Activated T-helper 1 cell treated with anti-CD3 and anti-CD28 coated beads, Interleukin-12 subunit alpha, Interleukin-12 subunit beta, Interleukin-2, Interleukin-4 antibody, amounts not matched to agents 30 ng/mL and 10 ng/mL and 1 ng/mL, durations not matched to agents 14 hours and 24 hours and 36 hours (primary cell): Measurements from ENCODE around the gene AVPR2. TPM values are rescaled to one million over a fixed set of nuclear protein-coding genes. Genes with fewer than 3 reads are reported as not detected.

Experiments
- DNase-seq: peaks from one replicate; pipeline ENCODE4 v3.0.0; 2021; ENCODE audit warnings: low spot score
- H3K27ac Mint-ChIP-seq: one replicate; pipeline ENCODE4 v1.8.0; 2021; ENCODE audit warnings: mild to moderate bottlenecking, mixed read lengths
- H3K27me3 Mint-ChIP-seq: one replicate; pipeline ENCODE4 v1.8.0; 2022; ENCODE audit warnings: mild to moderate bottlenecking, moderate library complexity, mixed read lengths; ENCODE audit not compliant: insufficient read depth
- H3K36me3 Mint-ChIP-seq: one replicate; pipeline ENCODE4 v1.8.0; 2021; ENCODE audit warnings: low read depth, mixed read lengths
- H3K4me1 Mint-ChIP-seq: one replicate; pipeline ENCODE4 v1.8.0; 2021; ENCODE audit warnings: low read depth, mixed read lengths
- H3K4me3 Mint-ChIP-seq: one replicate; pipeline ENCODE4 v1.8.0; 2021; ENCODE audit warnings: mild to moderate bottlenecking, moderate library complexity, mixed read lengths
- H3K9me3 Mint-ChIP-seq: one replicate; pipeline ENCODE4 v1.8.0; 2021; ENCODE audit warnings: mixed read lengths
- intact Hi-C: fragments of 100-400 bp; cut with micrococcal nuclease; formaldehyde crosslinking; loops from one replicate; pipeline ENCODE4 v1.15.1; 2024
- total RNA-seq: library from RNA; stranded (reverse); gene quantifications from 2 replicates; pipeline ENCODE4 v1.2.3, GENCODE V29; 2022

Gene AVPR2
- total RNA-seq, 1 donor from 2014 or later, result not detected

DNA sequence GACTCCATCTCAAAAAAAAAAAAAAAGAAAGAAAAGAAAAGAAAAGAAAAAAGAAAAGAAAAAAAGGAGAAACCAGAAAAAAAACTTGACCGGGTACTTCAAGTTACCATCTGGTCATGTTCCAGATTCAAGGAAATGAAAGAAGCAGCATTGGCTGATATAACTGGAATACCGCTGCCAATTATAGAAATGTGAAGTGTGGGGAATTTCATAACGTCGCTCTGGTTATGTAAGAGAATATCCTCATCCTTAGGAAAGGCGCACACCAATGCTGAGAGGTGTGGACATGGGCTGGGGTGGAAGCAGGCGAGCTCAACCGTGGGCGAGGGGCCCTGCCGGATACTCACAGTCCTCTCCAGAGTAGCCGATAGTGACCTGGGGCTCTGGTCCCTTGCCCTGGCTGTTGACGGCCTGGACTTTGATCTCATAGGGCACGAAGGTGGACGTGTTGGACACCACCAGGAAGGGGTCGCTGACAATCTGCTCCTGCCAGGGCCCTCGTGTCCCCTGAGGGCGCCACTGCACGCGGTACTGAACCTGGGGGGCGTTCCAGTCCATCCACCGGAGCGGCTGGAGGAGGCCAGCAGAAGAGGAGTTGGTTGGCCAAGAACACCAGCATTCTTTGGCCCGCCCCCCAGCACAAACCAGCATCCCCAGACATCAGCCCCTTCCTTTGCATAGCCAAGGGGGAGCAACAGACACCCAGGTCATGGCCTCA, 38.0 kb upstream of the AVPR2 start:
- Mint-ChIP-seq H3K36me3 (no peaks in the 10 kb centered on the region), H3K27me3 (no peaks in the 10 kb centered on the region), H3K4me1 (no peaks in the 10 kb centered on the region), H3K9me3 (no peaks in the 10 kb centered on the region), H3K27ac (no peak overlapping the region), H3K4me3 (no peak overlapping the region)
- DNase-seq, result no peak
- intact Hi-C loops, result no loop called here

DNA sequence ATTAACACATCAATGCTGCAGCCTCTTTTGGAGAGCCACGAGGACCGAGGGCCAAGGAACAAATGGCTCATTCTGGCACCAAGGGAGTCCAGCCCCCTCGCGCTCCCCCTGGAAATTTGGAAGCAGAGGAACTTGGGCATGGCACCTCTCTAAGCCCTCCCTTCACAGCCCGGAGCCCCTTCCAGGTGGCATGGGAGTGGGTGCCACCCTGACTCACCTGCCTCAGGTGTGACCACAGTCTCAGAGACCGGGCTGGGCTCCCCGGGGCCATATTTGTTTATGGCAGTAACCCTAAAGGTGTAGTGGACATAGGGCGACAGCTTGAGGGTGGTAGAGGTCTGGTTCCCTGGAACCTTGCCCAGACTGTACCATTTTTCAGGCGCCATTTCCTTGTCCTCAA, 37.3 kb upstream of the AVPR2 start:
- Mint-ChIP-seq H3K4me3 (no peak overlapping the region), H3K27me3 (no peaks in the 10 kb centered on the region), H3K27ac (no peak overlapping the region), H3K4me1 (no peaks in the 10 kb centered on the region), H3K9me3 (no peaks in the 10 kb centered on the region), H3K36me3 (no peaks in the 10 kb centered on the region)
- intact Hi-C loops, result no loop called here
- DNase-seq, result no peak

DNA sequence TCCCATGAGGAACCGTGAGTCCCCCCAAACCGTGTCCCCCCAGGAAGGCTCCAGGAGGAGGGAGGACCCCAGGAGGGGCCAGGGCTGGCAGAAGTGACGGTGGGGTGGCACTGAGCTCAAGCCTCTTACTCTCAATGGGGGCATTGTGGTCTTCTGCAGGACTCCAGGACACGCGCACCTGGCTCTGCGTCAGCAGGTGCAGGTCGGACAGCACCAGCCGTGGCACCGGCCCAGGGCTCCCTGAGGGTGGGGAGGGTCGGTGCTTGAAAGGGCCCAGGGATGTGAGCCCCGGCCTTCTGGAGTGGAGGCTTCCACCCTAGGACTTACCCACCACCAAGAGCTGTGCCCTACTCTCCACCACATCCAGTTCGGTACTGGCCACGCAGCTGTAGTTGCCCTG, 36.8 kb upstream of the AVPR2 start:
- DNase-seq, result no peak
- intact Hi-C loops, result no loop called here
- Mint-ChIP-seq H3K4me1 (no peaks in the 10 kb centered on the region), H3K4me3 (no peak overlapping the region), H3K36me3 (no peaks in the 10 kb centered on the region), H3K27me3 (no peaks in the 10 kb centered on the region), H3K27ac (no peak overlapping the region), H3K9me3 (no peaks in the 10 kb centered on the region)

DNA sequence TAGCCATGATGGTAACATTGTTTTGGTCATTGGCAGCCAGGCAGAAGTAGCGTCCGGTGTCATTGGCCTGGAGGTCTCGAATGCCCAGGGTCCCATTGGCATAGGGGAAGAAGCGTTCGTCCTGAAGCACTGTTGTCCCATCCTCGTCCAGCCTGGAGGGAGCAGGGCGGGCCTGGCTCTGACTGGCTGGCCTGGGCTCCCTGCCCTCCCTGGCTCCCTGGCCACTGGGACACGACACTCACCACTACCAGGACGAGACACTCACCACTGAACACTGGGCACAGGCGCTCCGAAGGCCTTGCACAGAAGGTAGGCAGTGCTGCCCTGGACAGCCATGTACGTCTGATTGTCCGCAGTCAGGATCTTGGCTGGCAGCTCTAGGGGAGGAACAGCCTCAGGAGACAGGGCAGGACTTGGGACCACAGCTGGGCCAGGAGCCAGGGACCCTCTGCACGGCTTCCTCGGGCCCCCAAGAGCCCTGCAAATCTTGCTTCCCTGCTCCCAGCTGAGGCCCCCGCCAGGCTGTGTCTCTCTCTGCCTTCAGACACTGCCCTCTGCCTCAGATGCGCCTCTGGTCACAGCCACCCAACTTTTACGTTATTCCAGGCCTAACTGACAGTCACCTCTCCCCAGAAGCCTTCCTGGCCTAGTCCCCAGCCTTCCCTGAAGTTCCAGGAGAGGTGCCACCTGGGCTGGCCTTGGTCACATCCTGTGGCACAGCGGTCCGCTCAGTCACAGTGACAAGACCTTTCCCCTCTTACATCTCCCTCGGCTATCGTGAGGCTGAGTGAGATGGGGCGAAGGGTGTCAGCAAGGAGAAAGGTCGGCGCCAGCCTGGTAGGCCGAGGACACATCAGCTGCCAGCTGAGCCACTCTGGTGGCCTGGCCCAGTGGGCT, 35.6 kb upstream of the AVPR2 start:
- DNase-seq, result no peak
- intact Hi-C loops, result no loop called here
- no peaks in the 10 kb centered on the region for H3K9me3 Mint-ChIP-seq
- H3K4me1 Mint-ChIP-seq, result no peaks in the 10 kb centered on the region
- H3K27ac Mint-ChIP-seq, result no peak overlapping the region
- H3K27me3 Mint-ChIP-seq, result no peaks in the 10 kb centered on the region
- no peaks in the 10 kb centered on the region for H3K36me3 Mint-ChIP-seq
- no peak overlapping the region for H3K4me3 Mint-ChIP-seq

DNA sequence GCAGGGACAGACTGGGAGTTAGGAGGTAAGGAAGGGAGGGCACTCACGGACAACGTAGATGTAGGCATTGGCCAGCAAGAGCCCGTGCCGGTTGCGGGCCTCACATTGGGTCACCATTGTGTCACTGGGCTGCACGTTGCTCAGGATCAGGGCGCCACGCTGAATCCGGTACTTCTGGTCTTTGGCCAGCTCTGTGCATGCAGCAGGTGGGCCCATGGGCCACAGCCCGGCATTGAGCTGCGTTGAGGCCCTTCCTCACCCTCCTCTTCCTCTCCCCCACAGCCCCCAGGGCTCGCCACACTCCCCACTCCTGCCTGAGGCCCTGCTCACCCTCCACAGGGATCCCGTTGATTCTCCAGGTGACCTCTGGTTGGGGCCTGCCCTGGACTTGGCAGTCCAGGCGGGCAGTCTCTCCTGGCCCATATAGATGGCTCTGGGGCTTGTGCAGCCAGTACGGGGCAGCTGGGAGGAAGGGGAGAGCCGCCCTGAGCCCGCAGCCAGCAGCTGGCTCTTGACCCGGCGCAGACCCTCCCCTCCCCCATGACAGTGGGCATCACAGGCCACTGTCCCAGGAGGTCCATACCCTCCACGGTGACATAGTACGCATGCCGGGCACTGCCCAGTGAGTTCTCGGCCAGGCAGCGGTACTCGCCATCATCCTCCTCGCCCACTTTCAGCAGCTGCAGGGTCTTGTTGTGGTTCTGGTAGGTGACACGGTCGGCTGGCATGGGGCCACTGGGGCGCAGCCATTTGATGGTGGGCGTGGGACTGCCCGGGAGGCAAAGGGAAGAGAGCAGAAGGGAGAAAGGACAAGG, 34.8 kb upstream of the AVPR2 start:
- DNase-seq, result no peak
- Mint-ChIP-seq H3K27me3 (peaks cover 2% of the 10 kb centered on the region), H3K4me1 (no peaks in the 10 kb centered on the region), H3K9me3 (no peaks in the 10 kb centered on the region), H3K36me3 (no peaks in the 10 kb centered on the region), H3K4me3 (no peak overlapping the region), H3K27ac (no peak overlapping the region)
- intact Hi-C loops, result no loop called here

DNA sequence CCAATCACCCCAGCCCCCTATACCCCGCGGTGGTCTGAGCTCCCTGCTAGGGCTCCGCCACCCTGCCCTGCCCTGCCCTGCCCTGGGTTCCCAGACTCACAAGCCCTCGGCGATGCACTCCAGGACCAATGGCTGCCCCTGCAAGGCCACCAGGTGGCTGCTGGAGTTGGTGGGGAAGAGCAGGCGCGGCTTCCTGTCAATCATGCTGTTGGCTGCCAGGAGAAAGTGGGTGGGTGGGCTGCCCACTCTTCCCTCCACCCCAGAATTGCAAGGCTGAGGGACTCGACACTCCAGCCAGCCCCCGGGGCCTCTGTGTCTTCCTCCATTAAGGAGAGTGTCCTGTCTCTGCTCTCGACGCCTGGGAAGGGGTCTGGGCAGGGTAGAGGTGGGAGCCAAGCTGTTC, 34.2 kb upstream of the AVPR2 start:
- H3K27ac Mint-ChIP-seq, result no peak overlapping the region
- peaks cover 2% of the 10 kb centered on the region for H3K27me3 Mint-ChIP-seq
- H3K36me3 Mint-ChIP-seq, result no peaks in the 10 kb centered on the region
- intact Hi-C loops, result no loop called here
- no peak for DNase-seq
- no peak overlapping the region for H3K4me3 Mint-ChIP-seq
- no peaks in the 10 kb centered on the region for H3K9me3 Mint-ChIP-seq
- no peaks in the 10 kb centered on the region for H3K4me1 Mint-ChIP-seq

DNA sequence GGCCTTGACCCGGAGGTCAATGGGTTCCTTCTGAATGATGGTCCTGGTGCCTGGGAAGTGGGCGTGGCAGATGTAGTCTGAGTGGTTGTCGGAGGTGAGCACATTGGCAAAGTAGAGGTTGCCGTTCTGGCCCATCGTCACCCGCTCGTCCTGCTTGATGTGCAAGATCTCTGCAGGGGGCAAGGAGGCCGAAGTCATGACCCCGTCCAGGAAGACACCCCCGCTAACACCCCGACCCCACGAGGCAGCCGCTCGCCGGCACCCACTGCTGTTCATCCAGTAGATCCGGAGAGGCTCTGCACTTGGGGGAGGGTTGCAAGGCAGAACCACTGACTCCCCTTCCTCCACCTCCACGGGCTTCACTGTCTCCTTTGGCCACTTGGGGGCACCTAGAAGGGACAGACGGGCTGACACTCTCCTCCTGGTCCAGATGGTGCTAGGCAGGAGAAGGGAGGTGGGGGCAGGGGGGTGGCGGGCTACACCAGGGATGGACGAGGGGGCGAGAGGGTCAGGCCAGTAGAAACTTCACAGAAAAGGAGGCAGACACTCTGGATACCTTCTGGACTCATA, 33.6 kb upstream of the AVPR2 start:
- no peak for DNase-seq
- Mint-ChIP-seq H3K4me1 (no peaks in the 10 kb centered on the region), H3K9me3 (no peaks in the 10 kb centered on the region), H3K36me3 (no peaks in the 10 kb centered on the region), H3K27me3 (peaks cover 2% of the 10 kb centered on the region), H3K27ac (no peak overlapping the region), H3K4me3 (no peak overlapping the region)
- intact Hi-C loops, result no loop called here

DNA sequence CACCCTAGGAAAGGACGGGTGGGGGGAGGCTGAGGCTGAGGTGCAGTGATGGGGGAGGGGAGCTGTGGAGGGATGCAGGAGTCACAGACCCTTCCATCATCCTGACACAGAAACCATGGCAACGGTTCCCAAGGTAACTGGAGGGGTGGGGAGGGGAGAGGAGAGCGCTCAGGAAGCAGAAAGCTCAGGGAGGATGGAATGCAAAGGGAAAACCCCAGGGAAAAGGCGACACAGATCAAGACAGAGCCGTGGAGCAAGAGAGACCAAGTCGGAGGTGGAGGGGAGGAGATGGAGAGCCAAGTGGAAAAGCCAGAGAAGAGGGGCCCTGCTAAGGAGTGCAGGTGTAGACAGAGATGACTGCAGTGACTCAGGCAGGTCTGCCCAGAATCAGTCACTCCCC, 33.0 kb upstream of the AVPR2 start:
- H3K27ac Mint-ChIP-seq, result no peak overlapping the region
- H3K27me3 Mint-ChIP-seq, result peaks cover 2% of the 10 kb centered on the region
- intact Hi-C loops, result no loop called here
- DNase-seq, result no peak
- no peaks in the 10 kb centered on the region for H3K36me3 Mint-ChIP-seq
- no peak overlapping the region for H3K4me3 Mint-ChIP-seq
- H3K4me1 Mint-ChIP-seq, result peaks cover 5% of the 10 kb centered on the region
- H3K9me3 Mint-ChIP-seq, result no peaks in the 10 kb centered on the region

DNA sequence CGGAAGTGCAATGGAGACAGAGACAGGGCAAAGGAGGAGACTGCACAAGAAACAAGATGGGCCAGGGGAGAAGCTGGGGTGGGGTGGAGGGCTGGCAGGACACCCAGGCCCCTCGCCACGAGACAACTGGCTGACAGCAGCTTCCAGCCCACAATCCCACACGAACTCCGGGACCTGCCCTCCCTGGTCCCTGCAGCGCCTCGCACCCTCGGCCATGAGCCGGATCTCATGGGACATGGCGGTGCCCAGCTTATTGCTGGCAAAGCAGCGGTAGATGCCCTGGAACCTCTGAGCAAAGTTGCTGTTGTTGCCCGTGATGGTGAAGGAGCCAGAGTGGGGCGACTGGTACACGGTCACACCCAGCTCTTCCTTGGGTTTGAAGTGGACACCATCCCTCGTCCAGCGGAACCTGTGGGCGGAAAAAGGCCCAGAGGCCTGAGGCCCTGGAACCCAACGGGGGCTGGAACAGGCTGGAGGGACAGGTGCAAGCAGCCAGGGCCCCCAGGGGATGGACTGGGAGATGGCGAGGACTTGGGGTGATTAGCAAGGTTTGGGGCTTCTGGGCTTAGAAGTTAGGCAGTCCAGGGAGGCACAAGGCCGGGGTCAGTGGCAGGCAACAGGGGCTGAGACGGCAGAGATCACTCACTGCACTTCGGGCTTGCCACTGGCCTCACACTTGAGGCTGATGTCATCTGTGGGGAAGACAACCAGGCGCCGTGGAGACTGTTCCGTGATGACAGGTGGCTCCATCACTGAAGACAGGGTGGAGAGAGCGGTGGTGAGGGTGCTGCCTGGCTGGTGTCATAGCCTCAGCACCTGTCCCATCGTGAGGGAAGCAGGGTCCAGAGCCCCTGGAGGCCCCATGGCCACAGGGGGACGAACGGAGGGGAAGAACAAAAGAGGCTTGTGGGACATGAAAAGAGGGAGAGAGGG, 32.3 kb upstream of the AVPR2 start:
- intact Hi-C loops, result no loop called here
- H3K27ac Mint-ChIP-seq, result no peak overlapping the region
- peaks cover 5% of the 10 kb centered on the region for H3K4me1 Mint-ChIP-seq
- no peak for DNase-seq
- no peak overlapping the region for H3K4me3 Mint-ChIP-seq
- no peaks in the 10 kb centered on the region for H3K9me3 Mint-ChIP-seq
- H3K36me3 Mint-ChIP-seq, result no peaks in the 10 kb centered on the region
- peaks cover 2% of the 10 kb centered on the region for H3K27me3 Mint-ChIP-seq

DNA sequence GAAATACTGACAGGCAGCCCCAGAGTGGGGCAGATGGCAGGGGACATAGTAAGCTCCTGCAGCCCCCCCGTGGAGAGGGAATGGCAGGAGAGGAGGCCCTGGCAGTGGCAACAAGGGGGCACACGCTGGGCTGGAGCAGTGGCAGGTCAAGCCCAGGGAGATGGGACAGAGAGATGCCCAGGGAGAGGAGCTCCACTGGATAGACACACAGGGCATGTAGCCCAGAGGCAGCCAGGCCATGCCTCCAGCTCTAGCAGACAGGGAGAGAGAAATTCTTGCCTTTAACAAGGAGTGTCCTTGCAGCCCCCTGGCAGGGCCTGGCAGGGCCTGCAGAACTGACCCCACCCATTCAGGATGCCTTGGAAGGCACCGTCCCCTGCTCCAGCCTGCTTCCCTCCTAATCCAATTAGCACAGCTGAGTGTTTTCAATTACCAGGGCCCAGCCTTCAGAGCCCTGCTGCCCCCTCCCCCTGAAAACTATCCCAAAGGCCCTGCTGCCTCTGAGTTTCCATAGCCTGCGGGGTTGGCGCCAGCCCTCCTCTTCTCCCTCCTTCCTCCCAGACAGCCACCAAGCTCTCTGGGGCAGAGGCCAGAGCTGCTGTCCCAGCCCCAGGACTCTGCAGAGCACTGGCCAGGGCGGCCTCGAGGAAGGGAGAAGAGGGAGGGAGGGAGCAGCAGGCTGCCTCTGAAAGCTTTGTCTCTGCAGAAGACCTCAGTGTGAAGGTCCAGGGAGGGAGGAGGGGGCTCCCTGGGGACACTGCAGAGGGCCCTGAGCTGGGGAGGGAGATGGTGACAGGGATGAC, 31.0 kb upstream of the AVPR2 start:
- intact Hi-C loops, result no loop called here
- DNase-seq, result no peak
- no peak overlapping the region for H3K27ac Mint-ChIP-seq
- peaks cover 13% of the 10 kb centered on the region for H3K4me1 Mint-ChIP-seq
- H3K4me3 Mint-ChIP-seq, result no peak overlapping the region
- no peaks in the 10 kb centered on the region for H3K36me3 Mint-ChIP-seq
- H3K27me3 Mint-ChIP-seq, result peaks cover 2% of the 10 kb centered on the region
- no peaks in the 10 kb centered on the region for H3K9me3 Mint-ChIP-seq

DNA sequence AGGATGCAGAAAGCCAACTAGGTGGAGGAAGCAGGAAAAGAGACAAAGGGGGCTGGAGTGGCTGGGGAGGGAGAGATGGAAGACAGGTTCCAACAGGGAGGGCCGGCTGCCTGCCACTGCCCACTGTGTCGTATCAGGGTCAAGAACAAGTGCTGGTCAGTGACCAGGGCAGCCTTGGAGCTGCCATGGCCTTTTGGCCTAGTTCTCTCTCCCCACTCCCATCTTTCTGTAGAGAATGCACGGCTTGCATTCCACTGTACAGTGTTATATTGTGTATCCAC, 30.4 kb upstream of the AVPR2 start:
- no peaks in the 10 kb centered on the region for H3K36me3 Mint-ChIP-seq
- H3K27me3 Mint-ChIP-seq, result peaks cover 2% of the 10 kb centered on the region
- no peak for DNase-seq
- H3K9me3 Mint-ChIP-seq, result no peaks in the 10 kb centered on the region
- intact Hi-C loops, result no loop called here
- peaks cover 19% of the 10 kb centered on the region for H3K4me1 Mint-ChIP-seq
- no peak overlapping the region for H3K27ac Mint-ChIP-seq
- H3K4me3 Mint-ChIP-seq, result no peak overlapping the region
